Measurements from ENCODE around the gene CELSR2.

DNA sequence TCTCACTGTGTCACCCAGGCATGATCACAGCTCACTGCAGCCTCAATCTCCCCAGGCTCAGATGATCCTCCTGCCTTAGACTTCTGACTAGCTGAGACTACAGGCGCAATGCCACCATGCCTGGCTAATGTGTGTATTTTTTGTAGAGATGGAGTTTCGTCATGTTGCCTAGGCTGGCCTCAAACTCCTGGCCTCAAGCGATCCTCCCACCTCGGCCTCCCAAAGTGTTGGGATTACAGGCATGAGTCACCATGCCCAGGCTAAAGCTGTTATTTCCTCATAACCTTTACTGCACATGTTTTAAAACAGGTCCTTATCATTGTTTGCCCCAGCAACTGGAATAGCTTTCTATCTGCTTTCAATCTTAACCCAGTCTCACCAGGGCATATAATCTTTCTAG lies 32.7 kb upstream of the CELSR2 start:
- TF ChIP-seq CTCF (IDR thresholded peaks at IDR 0.05) (no peak), ZFX (IDR thresholded peaks at IDR 0.05; ENCODE audit: borderline replicate concordance) (no peak)
